ENCODE measurements around the gene DCTPP1. TPM values are rescaled to one million over a fixed set of nuclear protein-coding genes. Genes with fewer than 3 reads are reported as not detected.

The DCTPP1 gene
- total and polyA plus RNA-seq, 2 of the 13 experiments (the other 11 are each of a cell fraction or from before 2014, with no cell fraction given), result 54.8 to 74.4 TPM

DNA sequence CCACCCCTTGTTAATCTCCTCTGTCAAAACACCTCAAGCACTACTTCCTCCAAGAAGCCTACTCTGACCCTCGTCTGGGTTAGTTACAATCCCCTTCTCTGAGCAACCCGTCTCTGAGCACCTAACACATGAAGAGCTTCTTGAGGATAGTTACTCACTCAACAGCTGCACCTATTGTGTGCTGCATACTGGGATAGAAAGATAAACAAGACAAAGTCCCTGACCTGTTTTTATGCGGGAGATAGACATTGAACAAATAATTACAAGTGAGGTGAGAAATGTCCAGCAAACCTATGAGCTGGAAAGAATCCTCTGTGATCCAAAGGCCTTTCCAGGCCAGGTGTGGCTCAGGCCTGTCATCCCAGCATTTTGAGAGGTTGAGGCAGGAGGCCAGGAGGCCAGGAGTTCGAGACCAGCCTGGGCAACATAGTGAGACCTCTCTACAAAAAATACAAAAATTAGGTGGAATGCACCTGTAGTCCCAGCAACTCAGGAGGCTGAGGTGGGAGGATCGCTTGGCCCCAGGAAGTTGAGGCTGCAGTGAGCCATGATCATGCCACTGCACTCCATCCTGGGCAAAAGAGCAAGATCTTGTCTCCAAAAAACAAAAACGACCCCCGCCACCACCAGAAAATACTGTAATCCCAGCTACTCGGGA is 27.9 kb downstream of the DCTPP1 start (continued):
- TF ChIP-seq CBX2 (IDR thresholded peaks at IDR 0.05; ENCODE audit: low read depth, low read length), result no peak
- 0 out of 2 replicates have a peak, but pooled peaks have one; percentile 24 for TF ChIP-seq CBX2 (CRISPR knock-in tag; IDR thresholded peaks at IDR 0.05; ENCODE audit: low read depth)
- 0 out of 2 replicates have a peak, but pooled peaks have one; percentile 45 for TF ChIP-seq ZFP36L1 (CRISPR knock-in tag; IDR thresholded peaks at IDR 0.05)
- TF ChIP-seq, protein P1, sequence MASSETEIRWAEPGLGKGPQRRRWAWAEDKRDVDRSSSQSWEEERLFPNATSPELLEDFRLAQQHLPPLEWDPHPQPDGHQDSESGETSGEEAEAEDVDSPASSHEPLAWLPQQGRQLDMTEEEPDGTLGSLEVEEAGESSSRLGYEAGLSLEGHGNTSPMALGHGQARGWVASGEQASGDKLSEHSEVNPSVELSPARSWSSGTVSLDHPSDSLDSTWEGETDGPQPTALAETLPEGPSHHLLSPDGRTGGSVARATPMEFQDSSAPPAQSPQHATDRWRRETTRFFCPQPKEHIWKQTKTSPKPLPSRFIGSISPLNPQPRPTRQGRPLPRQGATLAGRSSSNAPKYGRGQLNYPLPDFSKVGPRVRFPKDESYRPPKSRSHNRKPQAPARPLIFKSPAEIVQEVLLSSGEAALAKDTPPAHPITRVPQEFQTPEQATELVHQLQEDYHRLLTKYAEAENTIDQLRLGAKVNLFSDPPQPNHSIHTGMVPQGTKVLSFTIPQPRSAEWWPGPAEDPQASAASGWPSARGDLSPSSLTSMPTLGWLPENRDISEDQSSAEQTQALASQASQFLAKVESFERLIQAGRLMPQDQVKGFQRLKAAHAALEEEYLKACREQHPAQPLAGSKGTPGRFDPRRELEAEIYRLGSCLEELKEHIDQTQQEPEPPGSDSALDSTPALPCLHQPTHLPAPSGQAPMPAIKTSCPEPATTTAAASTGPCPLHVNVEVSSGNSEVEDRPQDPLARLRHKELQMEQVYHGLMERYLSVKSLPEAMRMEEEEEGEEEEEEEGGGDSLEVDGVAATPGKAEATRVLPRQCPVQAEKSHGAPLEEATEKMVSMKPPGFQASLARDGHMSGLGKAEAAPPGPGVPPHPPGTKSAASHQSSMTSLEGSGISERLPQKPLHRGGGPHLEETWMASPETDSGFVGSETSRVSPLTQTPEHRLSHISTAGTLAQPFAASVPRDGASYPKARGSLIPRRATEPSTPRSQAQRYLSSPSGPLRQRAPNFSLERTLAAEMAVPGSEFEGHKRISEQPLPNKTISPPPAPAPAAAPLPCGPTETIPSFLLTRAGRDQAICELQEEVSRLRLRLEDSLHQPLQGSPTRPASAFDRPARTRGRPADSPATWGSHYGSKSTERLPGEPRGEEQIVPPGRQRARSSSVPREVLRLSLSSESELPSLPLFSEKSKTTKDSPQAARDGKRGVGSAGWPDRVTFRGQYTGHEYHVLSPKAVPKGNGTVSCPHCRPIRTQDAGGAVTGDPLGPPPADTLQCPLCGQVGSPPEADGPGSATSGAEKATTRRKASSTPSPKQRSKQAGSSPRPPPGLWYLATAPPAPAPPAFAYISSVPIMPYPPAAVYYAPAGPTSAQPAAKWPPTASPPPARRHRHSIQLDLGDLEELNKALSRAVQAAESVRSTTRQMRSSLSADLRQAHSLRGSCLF (CRISPR knock-in tag; IDR thresholded peaks at IDR 0.05; ENCODE audit: borderline replicate concordance), result no peak
- TF ChIP-seq PRPF4 (IDR thresholded peaks at IDR 0.05; ENCODE audit: low read depth, low read length, poor library complexity, severe bottlenecking), result peak; percentile 71
- TF ChIP-seq ZNF547 (CRISPR knock-in tag; IDR thresholded peaks at IDR 0.05), result no peak
- TF ChIP-seq, protein P2, sequence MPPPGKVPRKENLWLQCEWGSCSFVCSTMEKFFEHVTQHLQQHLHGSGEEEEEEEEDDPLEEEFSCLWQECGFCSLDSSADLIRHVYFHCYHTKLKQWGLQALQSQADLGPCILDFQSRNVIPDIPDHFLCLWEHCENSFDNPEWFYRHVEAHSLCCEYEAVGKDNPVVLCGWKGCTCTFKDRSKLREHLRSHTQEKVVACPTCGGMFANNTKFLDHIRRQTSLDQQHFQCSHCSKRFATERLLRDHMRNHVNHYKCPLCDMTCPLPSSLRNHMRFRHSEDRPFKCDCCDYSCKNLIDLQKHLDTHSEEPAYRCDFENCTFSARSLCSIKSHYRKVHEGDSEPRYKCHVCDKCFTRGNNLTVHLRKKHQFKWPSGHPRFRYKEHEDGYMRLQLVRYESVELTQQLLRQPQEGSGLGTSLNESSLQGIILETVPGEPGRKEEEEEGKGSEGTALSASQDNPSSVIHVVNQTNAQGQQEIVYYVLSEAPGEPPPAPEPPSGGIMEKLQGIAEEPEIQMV (CRISPR knock-in tag; IDR thresholded peaks at IDR 0.05; ENCODE audit: low read depth), result no peak
- TF ChIP-seq ZNF670 (CRISPR knock-in tag; IDR thresholded peaks at IDR 0.05; ENCODE audit: borderline replicate concordance), result peak; percentile 85; the same call in 1 of the 2 replicates
- TF ChIP-seq FOXO1 (CRISPR knock-in tag; IDR thresholded peaks at IDR 0.05), result peak; percentile 90
- TF ChIP-seq KDM1A (CRISPR knock-in tag; IDR thresholded peaks at IDR 0.05), result peak; percentile 98
- TF ChIP-seq RBM22 (optimal IDR thresholded peaks at IDR 0.05; ENCODE audit: low read length), result no peak
- TF ChIP-seq, protein P3, sequence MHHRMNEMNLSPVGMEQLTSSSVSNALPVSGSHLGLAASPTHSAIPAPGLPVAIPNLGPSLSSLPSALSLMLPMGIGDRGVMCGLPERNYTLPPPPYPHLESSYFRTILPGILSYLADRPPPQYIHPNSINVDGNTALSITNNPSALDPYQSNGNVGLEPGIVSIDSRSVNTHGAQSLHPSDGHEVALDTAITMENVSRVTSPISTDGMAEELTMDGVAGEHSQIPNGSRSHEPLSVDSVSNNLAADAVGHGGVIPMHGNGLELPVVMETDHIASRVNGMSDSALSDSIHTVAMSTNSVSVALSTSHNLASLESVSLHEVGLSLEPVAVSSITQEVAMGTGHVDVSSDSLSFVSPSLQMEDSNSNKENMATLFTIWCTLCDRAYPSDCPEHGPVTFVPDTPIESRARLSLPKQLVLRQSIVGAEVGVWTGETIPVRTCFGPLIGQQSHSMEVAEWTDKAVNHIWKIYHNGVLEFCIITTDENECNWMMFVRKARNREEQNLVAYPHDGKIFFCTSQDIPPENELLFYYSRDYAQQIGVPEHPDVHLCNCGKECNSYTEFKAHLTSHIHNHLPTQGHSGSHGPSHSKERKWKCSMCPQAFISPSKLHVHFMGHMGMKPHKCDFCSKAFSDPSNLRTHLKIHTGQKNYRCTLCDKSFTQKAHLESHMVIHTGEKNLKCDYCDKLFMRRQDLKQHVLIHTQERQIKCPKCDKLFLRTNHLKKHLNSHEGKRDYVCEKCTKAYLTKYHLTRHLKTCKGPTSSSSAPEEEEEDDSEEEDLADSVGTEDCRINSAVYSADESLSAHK (CRISPR knock-in tag; IDR thresholded peaks at IDR 0.05; ENCODE audit: borderline replicate concordance), result no peak
- TF ChIP-seq, protein P4, sequence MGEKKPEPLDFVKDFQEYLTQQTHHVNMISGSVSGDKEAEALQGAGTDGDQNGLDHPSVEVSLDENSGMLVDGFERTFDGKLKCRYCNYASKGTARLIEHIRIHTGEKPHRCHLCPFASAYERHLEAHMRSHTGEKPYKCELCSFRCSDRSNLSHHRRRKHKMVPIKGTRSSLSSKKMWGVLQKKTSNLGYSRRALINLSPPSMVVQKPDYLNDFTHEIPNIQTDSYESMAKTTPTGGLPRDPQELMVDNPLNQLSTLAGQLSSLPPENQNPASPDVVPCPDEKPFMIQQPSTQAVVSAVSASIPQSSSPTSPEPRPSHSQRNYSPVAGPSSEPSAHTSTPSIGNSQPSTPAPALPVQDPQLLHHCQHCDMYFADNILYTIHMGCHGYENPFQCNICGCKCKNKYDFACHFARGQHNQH (CRISPR knock-in tag; IDR thresholded peaks at IDR 0.05), result peak; percentile 67
- TF ChIP-seq ZNF605 (CRISPR knock-in tag; IDR thresholded peaks at IDR 0.05), result no peak
- TF ChIP-seq ZNF564 (CRISPR knock-in tag; IDR thresholded peaks at IDR 0.05), result no peak
- peak; percentile 74; the same call in 1 of the 2 replicates for TF ChIP-seq ZNF543 (CRISPR knock-in tag; IDR thresholded peaks at IDR 0.05)
- TF ChIP-seq HNF4G (IDR thresholded peaks at IDR 0.05; ENCODE audit: borderline replicate concordance, low read depth, low read length), result peak; percentile 85
- peak; percentile 50; the same call in 1 of the 2 replicates for TF ChIP-seq HNF4G (CRISPR knock-in tag; IDR thresholded peaks at IDR 0.05; ENCODE audit: borderline replicate concordance, low read depth)
- peak; percentile 77 for TF ChIP-seq IRF2 (CRISPR knock-in tag; IDR thresholded peaks at IDR 0.05)
- TF ChIP-seq CEBPG (CRISPR knock-in tag; IDR thresholded peaks at IDR 0.05), result peak; percentile 42
- no peak for TF ChIP-seq NFE2L1 (CRISPR knock-in tag; IDR thresholded peaks at IDR 0.05; ENCODE audit: borderline replicate concordance)

Data from HepG2 (cell line).